ENCODE data around the gene RALBP1.

- TF ChIP-seq POLR2A (IDR thresholded peaks at IDR 0.05) (no peak), CTCF (IDR thresholded peaks at IDR 0.05) (no peak)
Observed at GRCh38 chr18:9517869-9518268, 42.6 kb downstream of the RALBP1 start.
